GM21367 (cell line): ENCODE data around the gene GRK1.
"Not testable (repeated sequence)": the region's sequence is repeated elsewhere in the genome, so short reads cannot be mapped to it uniquely, and the experiment has no call there.

Experiments used
- ATAC-seq: cut with Tn5 transposase; IDR thresholded peaks from one replicate; pipeline ENCODE4 v1.9.1; 2021; ENCODE audit not compliant: unreplicated experiment

GRK1 gene

DNA sequence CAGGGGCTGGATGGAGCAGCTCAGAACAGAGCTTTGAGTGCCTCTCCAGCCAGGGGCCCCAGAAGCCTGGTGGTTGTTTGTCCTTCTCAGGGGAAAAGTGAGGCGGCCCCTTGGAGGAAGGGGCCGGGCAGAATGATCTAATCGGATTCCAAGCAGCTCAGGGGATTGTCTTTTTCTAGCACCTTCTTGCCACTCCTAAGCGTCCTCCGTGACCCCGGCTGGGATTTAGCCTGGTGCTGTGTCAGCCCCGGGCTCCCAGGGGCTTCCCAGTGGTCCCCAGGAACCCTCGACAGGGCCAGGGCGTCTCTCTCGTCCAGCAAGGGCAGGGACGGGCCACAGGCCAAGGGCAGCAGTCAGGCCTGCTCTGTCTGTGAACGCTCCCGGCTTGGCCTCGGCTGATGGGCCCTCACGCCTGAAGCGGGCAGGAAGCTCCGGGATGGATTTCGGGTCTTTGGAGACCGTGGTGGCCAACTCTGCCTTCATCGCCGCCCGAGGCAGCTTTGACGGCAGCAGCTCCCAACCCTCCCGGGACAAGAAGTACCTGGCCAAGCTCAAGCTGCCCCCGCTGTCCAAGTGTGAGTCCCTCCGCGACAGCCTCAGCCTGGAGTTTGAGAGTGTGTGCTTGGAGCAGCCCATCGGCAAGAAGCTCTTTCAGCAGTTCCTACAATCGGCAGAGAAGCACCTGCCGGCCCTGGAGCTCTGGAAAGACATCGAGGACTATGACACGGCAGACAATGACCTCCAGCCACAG is at the start of gene GRK1:
GRK1 (plus strand) TSS at position 269 of the 751 bp plus-strand sequence; CDS start at position 437, 168 bp downstream.
- no peak for ATAC-seq

GRCh38 chr13:113617961-113618360 is 49.1 kb upstream of the GRK1 start:
- no peak for ATAC-seq

DNA sequence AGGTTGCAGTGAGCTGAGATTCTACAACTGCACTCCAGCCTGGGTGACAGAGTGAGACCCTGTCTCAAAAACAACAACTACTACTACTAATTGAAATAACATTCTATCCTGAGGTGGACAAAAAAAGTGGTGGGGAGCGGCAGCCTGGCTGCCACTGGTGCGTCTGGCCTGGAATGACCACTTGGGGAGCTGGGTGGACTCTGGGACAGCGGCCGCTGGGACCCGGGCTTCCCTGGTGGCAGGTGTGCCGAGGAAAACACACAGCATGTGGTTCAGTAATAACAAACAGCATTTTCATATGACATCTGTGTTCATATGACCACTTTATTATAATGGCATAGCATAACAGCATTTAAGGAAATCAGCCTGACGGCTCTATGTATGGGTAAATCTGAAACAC is 48.6 kb upstream of the GRK1 start:
- ATAC-seq, result no peak

- no peak for ATAC-seq
Observed at GRCh38 chr13:113620036-113620796, 46.8 kb upstream of the GRK1 start.

GRCh38 chr13:113621046-113621445 is 46.0 kb upstream of the GRK1 start:
- no peak for ATAC-seq

DNA sequence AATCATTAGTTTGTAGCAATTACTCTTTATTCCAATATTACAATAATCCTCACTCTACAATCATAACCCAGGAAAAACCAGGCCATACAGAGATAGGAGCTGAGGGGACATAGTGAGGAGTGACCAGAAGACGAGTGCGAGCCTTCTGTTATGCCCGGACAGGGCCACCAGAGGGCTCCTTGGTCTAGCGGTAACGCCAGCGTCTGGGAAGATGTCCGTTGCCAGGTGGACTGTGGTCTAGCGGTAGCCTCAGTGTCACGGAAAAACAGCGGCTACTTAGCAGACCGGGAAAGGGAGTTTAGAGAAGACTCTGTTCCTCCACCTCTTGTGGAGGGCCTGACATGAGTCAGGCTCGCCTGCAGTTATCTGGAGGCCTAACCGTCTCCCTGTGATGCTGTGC is 45.5 kb upstream of the GRK1 start:
- ATAC-seq, result not testable (repeated sequence)

DNA sequence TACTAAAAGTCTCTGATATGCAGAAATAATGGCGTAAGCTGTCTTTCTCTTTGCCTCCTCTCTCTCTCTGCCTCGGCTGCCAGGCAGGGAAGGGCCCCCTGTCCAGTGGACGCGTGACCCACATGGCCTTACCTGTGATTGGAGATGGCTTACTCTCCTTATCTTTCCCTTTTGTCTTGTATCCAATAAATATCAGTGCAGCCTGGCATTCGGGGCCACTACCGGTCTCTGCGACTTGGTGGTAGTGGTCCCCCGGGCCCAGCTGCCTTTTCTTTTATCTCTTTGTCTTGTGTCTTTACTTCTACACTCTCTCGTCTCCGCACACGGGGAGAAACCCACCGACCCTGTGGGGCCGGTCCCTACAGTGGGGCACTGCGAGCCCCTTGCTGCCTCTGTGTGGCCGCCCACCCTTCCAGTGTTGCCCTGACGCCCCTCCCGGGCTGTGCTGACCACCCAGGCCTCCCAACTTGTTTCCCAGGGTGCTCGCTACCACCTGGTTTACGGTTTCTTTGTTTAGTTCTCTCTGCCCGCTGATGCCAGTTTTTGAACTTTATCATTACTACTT is 45.0 kb upstream of the GRK1 start:
- not testable (repeated sequence) for ATAC-seq

- no peak for ATAC-seq
Observed at GRCh38 chr13:113622791-113623490, 44.1 kb upstream of the GRK1 start.

- ATAC-seq, result no peak
Observed at GRCh38 chr13:113623491-113624234, 43.4 kb upstream of the GRK1 start.

GRCh38 chr13:113624235-113624587 is 42.8 kb upstream of the GRK1 start:
- no peak for ATAC-seq

- ATAC-seq, result not testable (repeated sequence)
Observed at GRCh38 chr13:113624640-113625304, 42.2 kb upstream of the GRK1 start.

DNA sequence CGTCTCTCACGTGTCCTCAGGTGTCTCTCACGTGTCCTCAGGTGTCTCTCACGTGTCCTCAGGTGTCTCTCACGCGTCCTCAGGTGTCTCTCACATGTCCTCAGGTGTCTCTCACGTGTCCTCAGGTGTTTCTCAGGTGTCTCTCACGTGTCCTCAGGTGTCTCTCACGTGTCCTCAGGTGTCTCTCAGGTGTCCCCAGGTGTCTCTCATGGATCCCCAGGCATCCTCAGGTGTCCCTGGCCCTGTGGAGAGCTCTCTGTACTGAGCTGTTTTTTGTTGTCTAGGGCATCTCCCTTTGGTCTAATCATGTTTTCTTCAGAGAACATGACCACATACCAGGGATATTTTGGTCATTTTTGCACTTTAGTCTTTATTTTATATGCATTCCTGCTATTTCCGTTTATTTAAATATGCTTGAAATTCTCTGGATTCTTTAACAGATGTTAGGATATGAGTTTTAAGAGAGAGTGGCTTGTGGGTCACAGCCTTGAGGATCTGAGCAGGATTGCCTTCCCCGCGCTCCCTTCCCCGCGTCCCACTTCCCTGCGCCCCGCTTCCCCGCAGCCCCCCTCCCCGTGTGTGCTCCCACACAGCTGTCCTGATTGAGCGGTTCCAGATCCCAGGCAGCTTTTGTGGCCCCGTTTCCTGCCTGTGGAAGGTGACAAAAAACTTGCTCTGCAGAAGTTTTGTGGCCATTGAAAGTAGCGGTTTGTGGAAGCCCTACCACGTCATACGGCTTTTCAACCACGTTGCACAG is 40.9 kb upstream of the GRK1 start:
- no peak for ATAC-seq

GRCh38 chr13:113627136-113627535 is 39.9 kb upstream of the GRK1 start:
- no peak for ATAC-seq

GRCh38 chr13:113628291-113629270 is 38.4 kb upstream of the GRK1 start:
- no peak for ATAC-seq

- no peak for ATAC-seq
Observed at GRCh38 chr13:113629866-113630265, 37.2 kb upstream of the GRK1 start.

GRCh38 chr13:113630296-113630695 is 36.7 kb upstream of the GRK1 start:
- ATAC-seq, result no peak

- no peak for ATAC-seq
Observed at GRCh38 chr13:113630804-113631203, 36.2 kb upstream of the GRK1 start.

- ATAC-seq, result no peak
Observed at GRCh38 chr13:113631341-113632095, 35.5 kb upstream of the GRK1 start.
